HepG2 (cell line): ENCODE measurements around the gene ZDHHC24. TPM values are rescaled to one million over a fixed set of nuclear protein-coding genes. Genes with fewer than 3 reads are reported as not detected.
A peak's percentile ranks its signal among the peaks of the same experiment; 100 is the strongest.

ENCODE experiments used
- ELF1 ChIP-seq: sonication (generic); formaldehyde crosslinking; IDR thresholded peaks from 2 replicates; pipeline ENCODE4 v1.4.0; 2020; ENCODE audit warnings: missing genetic modification reagents
- HOXD1 ChIP-seq: sonication (generic); formaldehyde crosslinking; IDR thresholded peaks from 2 replicates; pipeline ENCODE4 v1.5.0; 2020; ENCODE audit warnings: missing genetic modification reagents
- MAFK ChIP-seq, 2 experiments: IDR thresholded peaks in 1 of 2; conservative IDR thresholded peaks in 1 of 2; 2 replicates each; pipeline ENCODE4 v1.6.1; 2011; ENCODE audit warnings: improper control_type of control experiment in 2 of 2, low read length in 2 of 2
- RBAK ChIP-seq: sonication (generic); formaldehyde crosslinking; IDR thresholded peaks from 2 replicates; pipeline ENCODE4 v1.5.1; 2020; ENCODE audit warnings: mild to moderate bottlenecking, missing genetic modification reagents
- RFX1 ChIP-seq: fragments of 450-650 bp; IDR thresholded peaks from 2 replicates; pipeline ENCODE4 v1.6.1; 2017
- SALL2 ChIP-seq: sonication (generic); formaldehyde crosslinking; IDR thresholded peaks from 2 replicates; pipeline ENCODE4 v1.8.1; 2023; ENCODE audit warnings: mild to moderate bottlenecking, missing genetic modification reagents, inconsistent platforms
- TMF1 ChIP-seq: sonication (generic); formaldehyde crosslinking; IDR thresholded peaks from 2 replicates; pipeline ENCODE4 v1.8.1; 2022; ENCODE audit warnings: low read depth, missing genetic modification reagents
- YEATS4 ChIP-seq: sonication (generic); formaldehyde crosslinking; IDR thresholded peaks from 2 replicates; pipeline ENCODE4 v1.4.0; 2020; ENCODE audit warnings: missing genetic modification reagents, borderline replicate concordance
- ZNF256 ChIP-seq: sonication (generic); formaldehyde crosslinking; conservative IDR thresholded peaks from 2 replicates; pipeline ENCODE4 v1.4.0; 2020; ENCODE audit warnings: missing genetic modification reagents
- ZNF432 ChIP-seq: sonication (generic); formaldehyde crosslinking; IDR thresholded peaks from 2 replicates; pipeline ENCODE4 v1.5.0; 2020; ENCODE audit warnings: missing genetic modification reagents, mild to moderate bottlenecking, borderline replicate concordance
- ZNF619 ChIP-seq: sonication (generic); formaldehyde crosslinking; IDR thresholded peaks from 2 replicates; pipeline ENCODE4 v1.4.0; 2020; ENCODE audit warnings: mild to moderate bottlenecking, missing genetic modification reagents
- ZNF878 ChIP-seq: sonication (generic); formaldehyde crosslinking; IDR thresholded peaks from 2 replicates; pipeline ENCODE4 v1.8.1; 2023; ENCODE audit warnings: mild to moderate bottlenecking, missing genetic modification reagents, moderate library complexity
- polyA plus RNA-seq, 8 experiments: library from polyadenylated mRNA; depleted of rRNA in 3 of 8; stranded (reverse) in 7 of 8; unstranded in 1 of 8; fragments of >200 nt; fragmentation: Illumina TruSeq in 4 of 8; extraction: Trizol in 4 of 8; gene quantifications; 2 replicates each; pipeline versions ENCODE4 v1.2.1 to v1.2.3, GENCODE V29; 2011 to 2016; ENCODE audit warnings: low read depth in 4 of 8, missing spikeins in 1 of 8, mixed read lengths in 1 of 8; ENCODE audit not compliant: insufficient read depth in 1 of 8
- total RNA-seq, 5 experiments: library from RNA; depleted of rRNA; stranded (reverse); fragments of >200 nt; fragmentation: Illumina TruSeq; extraction: Trizol; gene quantifications; 2 replicates each; pipeline ENCODE4 v1.2.3, GENCODE V29; 2016; ENCODE audit warnings: low read depth in 1 of 5
- TF ChIP-seq, protein P1 (sequence below): sonication (generic); formaldehyde crosslinking; IDR thresholded peaks from 2 replicates; pipeline ENCODE4 v1.4.0; 2020; ENCODE audit warnings: missing genetic modification reagents
- TF ChIP-seq, protein P2 (sequence below): sonication (generic); formaldehyde crosslinking; IDR thresholded peaks from 2 replicates; pipeline ENCODE4 v1.4.0; 2020; ENCODE audit warnings: low read depth, mild to moderate bottlenecking, missing genetic modification reagents
- TF ChIP-seq, protein P3 (sequence below): sonication (generic); formaldehyde crosslinking; IDR thresholded peaks from 2 replicates; pipeline ENCODE4 v1.9.0; 2021; ENCODE audit warnings: missing genetic modification reagents, mild to moderate bottlenecking, borderline replicate concordance
- TF ChIP-seq, protein P4 (sequence below): sonication (generic); formaldehyde crosslinking; conservative IDR thresholded peaks from 2 replicates; pipeline ENCODE4 v1.8.0; 2022; ENCODE audit warnings: mild to moderate bottlenecking, moderate library complexity, missing genetic modification reagents
- TF ChIP-seq, protein P5 (sequence below): sonication (generic); formaldehyde crosslinking; IDR thresholded peaks from 2 replicates; pipeline ENCODE4 v1.5.0; 2020; ENCODE audit warnings: missing genetic modification reagents
- TF ChIP-seq, protein P6 (sequence below): sonication (generic); formaldehyde crosslinking; IDR thresholded peaks from 2 replicates; pipeline ENCODE4 v1.4.0; 2020; ENCODE audit warnings: missing genetic modification reagents, borderline replicate concordance

ZDHHC24 gene
- total and polyA plus RNA-seq, 2 of the 13 experiments (the other 11 are each of a cell fraction or from before 2014, with no cell fraction given), result 4.3 TPM

DNA sequence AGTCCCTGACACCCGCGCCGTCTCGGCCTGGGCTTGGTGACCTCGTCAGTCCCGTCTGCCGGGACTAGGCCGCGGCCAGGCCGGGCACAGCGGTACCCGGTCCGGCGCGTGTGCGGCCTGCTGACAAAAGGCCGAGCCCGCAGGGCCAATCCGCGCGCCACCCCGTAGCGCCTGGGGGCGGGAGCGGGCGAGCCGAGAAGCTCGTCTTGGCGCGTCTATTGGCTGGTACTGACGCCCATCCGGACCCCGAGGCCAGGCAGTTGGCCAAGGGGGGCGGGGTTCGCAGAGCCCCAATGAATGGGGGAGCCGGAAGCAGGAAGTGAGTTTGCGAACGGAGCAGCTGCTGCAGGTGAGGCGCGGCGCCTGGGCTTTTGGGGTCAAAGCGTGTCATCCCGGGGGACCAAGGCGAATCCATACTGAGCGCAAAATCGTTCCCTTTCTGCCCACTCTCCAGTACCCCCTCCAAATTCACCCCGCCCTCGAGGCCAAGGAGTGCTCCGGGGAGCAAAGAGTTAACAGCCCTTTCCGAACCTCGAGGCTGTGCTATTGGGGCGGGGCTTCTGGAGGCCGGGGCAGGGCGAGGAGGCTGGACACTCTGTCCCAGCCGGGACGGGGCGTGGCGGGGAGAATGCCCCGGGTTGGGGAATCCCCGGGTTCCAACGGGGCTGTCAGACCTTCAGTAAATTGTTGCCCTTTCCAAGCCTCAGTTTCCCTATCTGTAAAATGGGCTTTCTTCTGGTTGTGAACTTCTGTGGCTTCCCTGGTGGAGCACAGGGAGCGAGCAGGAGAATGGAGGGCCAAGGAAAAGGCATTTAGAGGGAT lies 65.5 kb downstream of the ZDHHC24 start, which contains the start of gene DPP3 (continued):
- TF ChIP-seq, protein P1, sequence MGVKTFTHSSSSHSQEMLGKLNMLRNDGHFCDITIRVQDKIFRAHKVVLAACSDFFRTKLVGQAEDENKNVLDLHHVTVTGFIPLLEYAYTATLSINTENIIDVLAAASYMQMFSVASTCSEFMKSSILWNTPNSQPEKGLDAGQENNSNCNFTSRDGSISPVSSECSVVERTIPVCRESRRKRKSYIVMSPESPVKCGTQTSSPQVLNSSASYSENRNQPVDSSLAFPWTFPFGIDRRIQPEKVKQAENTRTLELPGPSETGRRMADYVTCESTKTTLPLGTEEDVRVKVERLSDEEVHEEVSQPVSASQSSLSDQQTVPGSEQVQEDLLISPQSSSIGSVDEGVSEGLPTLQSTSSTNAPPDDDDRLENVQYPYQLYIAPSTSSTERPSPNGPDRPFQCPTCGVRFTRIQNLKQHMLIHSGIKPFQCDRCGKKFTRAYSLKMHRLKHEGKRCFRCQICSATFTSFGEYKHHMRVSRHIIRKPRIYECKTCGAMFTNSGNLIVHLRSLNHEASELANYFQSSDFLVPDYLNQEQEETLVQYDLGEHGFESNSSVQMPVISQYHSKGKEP (CRISPR knock-in tag), result 0 out of 2 replicates have a peak, but pooled peaks have one; percentile 48
- TF ChIP-seq, protein P2, sequence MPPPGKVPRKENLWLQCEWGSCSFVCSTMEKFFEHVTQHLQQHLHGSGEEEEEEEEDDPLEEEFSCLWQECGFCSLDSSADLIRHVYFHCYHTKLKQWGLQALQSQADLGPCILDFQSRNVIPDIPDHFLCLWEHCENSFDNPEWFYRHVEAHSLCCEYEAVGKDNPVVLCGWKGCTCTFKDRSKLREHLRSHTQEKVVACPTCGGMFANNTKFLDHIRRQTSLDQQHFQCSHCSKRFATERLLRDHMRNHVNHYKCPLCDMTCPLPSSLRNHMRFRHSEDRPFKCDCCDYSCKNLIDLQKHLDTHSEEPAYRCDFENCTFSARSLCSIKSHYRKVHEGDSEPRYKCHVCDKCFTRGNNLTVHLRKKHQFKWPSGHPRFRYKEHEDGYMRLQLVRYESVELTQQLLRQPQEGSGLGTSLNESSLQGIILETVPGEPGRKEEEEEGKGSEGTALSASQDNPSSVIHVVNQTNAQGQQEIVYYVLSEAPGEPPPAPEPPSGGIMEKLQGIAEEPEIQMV (CRISPR knock-in tag), result no peak
- TF ChIP-seq ZNF878 (CRISPR knock-in tag) (peak; percentile 74), YEATS4 (peak; percentile 73; the same call in 1 of the 2 replicates), TMF1 (CRISPR knock-in tag) (peak; percentile 91), ZNF619 (no peak), HOXD1 (CRISPR knock-in tag) (no peak), SALL2 (0 out of 2 replicates have a peak, but pooled peaks have one; percentile 5), RBAK (CRISPR knock-in tag) (no peak), RFX1 (no peak), ZNF432 (0 out of 2 replicates have a peak, but pooled peaks have one; percentile 65), ZNF256 (CRISPR knock-in tag) (no peak), ELF1 (peak; percentile 97), MAFK (conservative IDR thresholded peaks at IDR 0.05 in 1 of 2, IDR thresholded peaks at IDR 0.05 in 1 of 2; ENCODE audit: low read length in 2 of 2) (no peak)
- TF ChIP-seq, protein P3, sequence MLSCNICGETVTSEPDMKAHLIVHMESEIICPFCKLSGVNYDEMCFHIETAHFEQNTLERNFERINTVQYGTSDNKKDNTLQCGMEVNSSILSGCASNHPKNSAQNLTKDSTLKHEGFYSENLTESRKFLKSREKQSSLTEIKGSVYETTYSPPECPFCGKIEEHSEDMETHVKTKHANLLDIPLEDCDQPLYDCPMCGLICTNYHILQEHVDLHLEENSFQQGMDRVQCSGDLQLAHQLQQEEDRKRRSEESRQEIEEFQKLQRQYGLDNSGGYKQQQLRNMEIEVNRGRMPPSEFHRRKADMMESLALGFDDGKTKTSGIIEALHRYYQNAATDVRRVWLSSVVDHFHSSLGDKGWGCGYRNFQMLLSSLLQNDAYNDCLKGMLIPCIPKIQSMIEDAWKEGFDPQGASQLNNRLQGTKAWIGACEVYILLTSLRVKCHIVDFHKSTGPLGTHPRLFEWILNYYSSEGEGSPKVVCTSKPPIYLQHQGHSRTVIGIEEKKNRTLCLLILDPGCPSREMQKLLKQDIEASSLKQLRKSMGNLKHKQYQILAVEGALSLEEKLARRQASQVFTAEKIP, result no peak
- TF ChIP-seq, protein P4, sequence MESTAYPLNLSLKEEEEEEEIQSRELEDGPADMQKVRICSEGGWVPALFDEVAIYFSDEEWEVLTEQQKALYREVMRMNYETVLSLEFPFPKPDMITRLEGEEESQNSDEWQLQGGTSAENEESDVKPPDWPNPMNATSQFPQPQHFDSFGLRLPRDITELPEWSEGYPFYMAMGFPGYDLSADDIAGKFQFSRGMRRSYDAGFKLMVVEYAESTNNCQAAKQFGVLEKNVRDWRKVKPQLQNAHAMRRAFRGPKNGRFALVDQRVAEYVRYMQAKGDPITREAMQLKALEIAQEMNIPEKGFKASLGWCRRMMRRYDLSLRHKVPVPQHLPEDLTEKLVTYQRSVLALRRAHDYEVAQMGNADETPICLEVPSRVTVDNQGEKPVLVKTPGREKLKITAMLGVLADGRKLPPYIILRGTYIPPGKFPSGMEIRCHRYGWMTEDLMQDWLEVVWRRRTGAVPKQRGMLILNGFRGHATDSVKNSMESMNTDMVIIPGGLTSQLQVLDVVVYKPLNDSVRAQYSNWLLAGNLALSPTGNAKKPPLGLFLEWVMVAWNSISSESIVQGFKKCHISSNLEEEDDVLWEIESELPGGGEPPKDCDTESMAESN (CRISPR knock-in tag), result peak; percentile 77
- TF ChIP-seq, protein P5, sequence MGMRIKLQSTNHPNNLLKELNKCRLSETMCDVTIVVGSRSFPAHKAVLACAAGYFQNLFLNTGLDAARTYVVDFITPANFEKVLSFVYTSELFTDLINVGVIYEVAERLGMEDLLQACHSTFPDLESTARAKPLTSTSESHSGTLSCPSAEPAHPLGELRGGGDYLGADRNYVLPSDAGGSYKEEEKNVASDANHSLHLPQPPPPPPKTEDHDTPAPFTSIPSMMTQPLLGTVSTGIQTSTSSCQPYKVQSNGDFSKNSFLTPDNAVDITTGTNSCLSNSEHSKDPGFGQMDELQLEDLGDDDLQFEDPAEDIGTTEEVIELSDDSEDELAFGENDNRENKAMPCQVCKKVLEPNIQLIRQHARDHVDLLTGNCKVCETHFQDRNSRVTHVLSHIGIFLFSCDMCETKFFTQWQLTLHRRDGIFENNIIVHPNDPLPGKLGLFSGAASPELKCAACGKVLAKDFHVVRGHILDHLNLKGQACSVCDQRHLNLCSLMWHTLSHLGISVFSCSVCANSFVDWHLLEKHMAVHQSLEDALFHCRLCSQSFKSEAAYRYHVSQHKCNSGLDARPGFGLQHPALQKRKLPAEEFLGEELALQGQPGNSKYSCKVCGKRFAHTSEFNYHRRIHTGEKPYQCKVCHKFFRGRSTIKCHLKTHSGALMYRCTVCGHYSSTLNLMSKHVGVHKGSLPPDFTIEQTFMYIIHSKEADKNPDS (CRISPR knock-in tag), result peak; percentile 71; the same call in 1 of the 2 replicates
- TF ChIP-seq, protein P6, sequence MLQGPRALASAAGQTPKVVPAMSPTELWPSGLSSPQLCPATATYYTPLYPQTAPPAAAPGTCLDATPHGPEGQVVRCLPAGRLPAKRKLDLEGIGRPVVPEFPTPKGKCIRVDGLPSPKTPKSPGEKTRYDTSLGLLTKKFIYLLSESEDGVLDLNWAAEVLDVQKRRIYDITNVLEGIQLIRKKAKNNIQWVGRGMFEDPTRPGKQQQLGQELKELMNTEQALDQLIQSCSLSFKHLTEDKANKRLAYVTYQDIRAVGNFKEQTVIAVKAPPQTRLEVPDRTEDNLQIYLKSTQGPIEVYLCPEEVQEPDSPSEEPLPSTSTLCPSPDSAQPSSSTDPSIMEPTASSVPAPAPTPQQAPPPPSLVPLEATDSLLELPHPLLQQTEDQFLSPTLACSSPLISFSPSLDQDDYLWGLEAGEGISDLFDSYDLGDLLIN (CRISPR knock-in tag), result no peak
